Liver (tissue), 9 donors: Measurements from ENCODE around the gene LCN6. TPM values are rescaled to one million over a fixed set of nuclear protein-coding genes. Genes with fewer than 3 reads are reported as not detected.

ENCODE experiments used
- DNase-seq: peaks from one replicate; pipeline ENCODE4 v3.0.0-alpha.2; 2017; ENCODE audit warnings: low spot score
- H3K27ac ChIP-seq, 2 donors: one replicate each; pipeline ENCODE4 v1.7.0; 2013; ENCODE audit warnings: inconsistent platforms in 2 of 2, low read length in 2 of 2, control low read depth in 1 of 2, low read depth in 1 of 2, mild to moderate bottlenecking in 1 of 2
- H3K27me3 ChIP-seq, 4 donors: one replicate each; pipeline versions ENCODE4 v1.6.1 to v1.7.0; 2013; ENCODE audit warnings: low read length in 3 of 4, inconsistent platforms in 1 of 4, mild to moderate bottlenecking in 1 of 4, moderate library complexity in 1 of 4; ENCODE audit not compliant: control insufficient read depth in 4 of 4, insufficient read depth in 4 of 4
- H3K36me3 ChIP-seq, 4 donors: one replicate each; pipeline versions ENCODE4 v1.6.1 to v1.7.0; 2013; ENCODE audit warnings: low read length in 3 of 4, mild to moderate bottlenecking in 3 of 4, low read depth in 1 of 4, moderate library complexity in 1 of 4; ENCODE audit not compliant: control insufficient read depth in 4 of 4, insufficient read depth in 3 of 4
- H3K4me1 ChIP-seq, 4 donors: one replicate each; pipeline versions ENCODE4 v1.6.1 to v1.7.0; 2013; ENCODE audit warnings: low read length in 3 of 4, mild to moderate bottlenecking in 3 of 4, moderate library complexity in 1 of 4; ENCODE audit not compliant: control insufficient read depth in 4 of 4, insufficient read depth in 4 of 4
- H3K4me3 ChIP-seq, 3 donors: one replicate each; pipeline versions ENCODE4 v1.6.1 to v1.7.0; 2013; ENCODE audit warnings: low read length in 3 of 3, control low read depth in 1 of 3, low read depth in 1 of 3, mild to moderate bottlenecking in 1 of 3
- H3K9ac ChIP-seq, 2 donors: one replicate each; pipeline ENCODE4 v1.7.0; 2013; ENCODE audit warnings: low read length in 2 of 2, mild to moderate bottlenecking in 2 of 2, moderate library complexity in 2 of 2, control low read depth in 1 of 2, low read depth in 1 of 2
- H3K9me3 ChIP-seq, 4 donors: one replicate each; pipeline versions ENCODE4 v1.6.1 to v1.7.0; 2013; ENCODE audit warnings: low read length in 3 of 4; ENCODE audit not compliant: control insufficient read depth in 4 of 4
- EGR1 ChIP-seq, 2 donors: IDR thresholded peaks; 2 replicates each; pipeline ENCODE4 v1.6.1; 2016 to 2018; ENCODE audit warnings: antibody characterized with exemption in 2 of 2, low read depth in 2 of 2
- FOXA2 ChIP-seq: IDR thresholded peaks from 2 replicates; pipeline ENCODE4 v1.6.1; 2016; ENCODE audit warnings: antibody characterized with exemption
- GABPA ChIP-seq, 2 donors: IDR thresholded peaks in 1 of 2; conservative IDR thresholded peaks in 1 of 2; 2 replicates each; pipeline ENCODE4 v1.6.1; 2016; ENCODE audit warnings: antibody characterized with exemption in 2 of 2, mild to moderate bottlenecking in 1 of 2, moderate library complexity in 1 of 2
- HNF4A ChIP-seq, 2 donors: conservative IDR thresholded peaks; 2 replicates each; pipeline ENCODE4 v1.6.1; 2016; ENCODE audit warnings: antibody characterized with exemption in 2 of 2, mild to moderate bottlenecking in 2 of 2
- HNF4G ChIP-seq: IDR thresholded peaks from 2 replicates; pipeline ENCODE4 v1.6.1; 2016; ENCODE audit warnings: antibody characterized with exemption
- JUND ChIP-seq, 2 donors: IDR thresholded peaks; 2 replicates each; pipeline ENCODE4 v1.6.1; 2016; ENCODE audit warnings: antibody characterized with exemption in 2 of 2
- REST ChIP-seq: IDR thresholded peaks from 2 replicates; pipeline ENCODE4 v1.6.1; 2016; ENCODE audit warnings: antibody characterized with exemption, mild to moderate bottlenecking
- RXRA ChIP-seq, 2 donors: IDR thresholded peaks; 2 replicates each; pipeline ENCODE4 v1.6.1; 2017 to 2018; ENCODE audit warnings: antibody characterized with exemption in 2 of 2, mild to moderate bottlenecking in 1 of 2
- SP1 ChIP-seq: IDR thresholded peaks from 2 replicates; pipeline ENCODE4 v1.6.1; 2018; ENCODE audit warnings: antibody characterized with exemption, mild to moderate bottlenecking
- TAF1 ChIP-seq: conservative IDR thresholded peaks from 2 replicates; pipeline ENCODE4 v1.6.1; 2016; ENCODE audit warnings: antibody characterized with exemption, mild to moderate bottlenecking
- YY1 ChIP-seq: IDR thresholded peaks from 2 replicates; pipeline ENCODE4 v1.6.1; 2016; ENCODE audit warnings: antibody characterized with exemption, mild to moderate bottlenecking
- ZBTB33 ChIP-seq: IDR thresholded peaks from 2 replicates; pipeline ENCODE4 v1.6.1; 2016; ENCODE audit warnings: antibody characterized with exemption
- WGBS: extraction: QIAGEN DNeasy Blood & Tissue Kit; methylation state at CpG from one replicate; pipeline ENCODE4 v1.1.7; 2013; 5-methylcytosine and 5-hydroxymethylcytosine counted together
- polyA plus RNA-seq, 2 donors: library from polyadenylated mRNA; stranded (reverse) in 1 of 2; unstranded in 1 of 2; fragments of 200-250 nt in 1 of 2; fragments of >200 nt in 1 of 2; fragmentation: Nextera tagmentation in 1 of 2; extraction: Ambion mirVana in 1 of 2; gene quantifications; one replicate each; pipeline versions ENCODE4 v1.2.1 to v1.2.3, GENCODE V29; 2013 to 2015
- total RNA-seq, 2 donors: library from RNA; depleted of rRNA; stranded (reverse); fragments of >200 nt; gene quantifications; one replicate each; pipeline ENCODE4 v1.2.3, GENCODE V29; 2014
- donor health status: healthy.
- donor health status: healthy.
- donor health status: healthy.
- donor health status: healthy.
- donor health status: healthy.

The LCN6 gene
- total and polyA plus RNA-seq, 4 donors: 0.14 to 0.32 TPM; not detected in 2

- no peak for DNase-seq
- H3K27me3 ChIP-seq: no peaks in the 10 kb centered on the region
- no peak overlapping the region for H3K27ac ChIP-seq
- no peak overlapping the region for H3K4me3 ChIP-seq
- H3K36me3 ChIP-seq: no peaks in the 10 kb centered on the region
- peaks cover 0 to 12% (median 4%) of the 10 kb centered on the region in 4 donors for H3K4me1 ChIP-seq
- TF ChIP-seq SP1: no peak
- TF ChIP-seq FOXA2: no peak
- TF ChIP-seq ZBTB33: no peak
- no peak for TF ChIP-seq HNF4A (conservative IDR thresholded peaks at IDR 0.05)
- no peak for TF ChIP-seq GABPA (IDR thresholded peaks at IDR 0.05 in 1 of 2, conservative IDR thresholded peaks at IDR 0.05 in 1 of 2)
- no peak for TF ChIP-seq EGR1 (IDR thresholded peaks at IDR 0.05; ENCODE audit: low read depth in 2 of 2)
- no peak for TF ChIP-seq HNF4G
- no peak for TF ChIP-seq JUND (IDR thresholded peaks at IDR 0.05)
- no peak for TF ChIP-seq TAF1
- TF ChIP-seq RXRA (IDR thresholded peaks at IDR 0.05): no peak
- no peak for TF ChIP-seq YY1
- TF ChIP-seq REST: no peak
- H3K9ac ChIP-seq: no peak overlapping the region
- H3K9me3 ChIP-seq: no peaks in the 10 kb centered on the region
- 49% methylated on average over 32 of the region's 32 CpGs for whole genome bisulfite sequencing
Observed at GRCh38 chr9:136741883-136742571, 6.3 kb downstream of the LCN6 start.

- no peaks in the 10 kb centered on the region for H3K27me3 ChIP-seq
- peaks cover 0 to 12% (median 4%) of the 10 kb centered on the region in 4 donors for H3K4me1 ChIP-seq
- no peak overlapping the region for H3K4me3 ChIP-seq
- TF ChIP-seq TAF1: no peak
- no peak for TF ChIP-seq ZBTB33
- TF ChIP-seq RXRA (IDR thresholded peaks at IDR 0.05): no peak
- TF ChIP-seq FOXA2: no peak
- peak in 1 of 2 donors; percentile 25 for TF ChIP-seq HNF4A (conservative IDR thresholded peaks at IDR 0.05)
- no peak for TF ChIP-seq HNF4G
- no peak for TF ChIP-seq GABPA (IDR thresholded peaks at IDR 0.05 in 1 of 2, conservative IDR thresholded peaks at IDR 0.05 in 1 of 2)
- no peak for DNase-seq
- H3K9me3 ChIP-seq: no peaks in the 10 kb centered on the region
- H3K36me3 ChIP-seq: no peaks in the 10 kb centered on the region
- no peak overlapping the region for H3K9ac ChIP-seq
- no peak overlapping the region for H3K27ac ChIP-seq
- WGBS: 40% methylated on average over 37 of the region's 37 CpGs
Observed at GRCh38 chr9:136740971-136741882, 7.1 kb downstream of the LCN6 start.
